GM13976 (cell line): ENCODE measurements around the gene MYO10.

Experiments used
- DNase-seq: peaks from one replicate; pipeline ENCODE4 v3.0.0; 2012; ENCODE audit warnings: low spot score
- CTCF ChIP-seq: IDR thresholded peaks from 2 replicates; pipeline ENCODE4 v1.5.1; 2012; ENCODE audit warnings: borderline replicate concordance, mild to moderate bottlenecking; ENCODE audit not compliant: insufficient read depth; ENCODE audit errors: extremely low read depth, missing control alignments, control extremely low read depth
- in situ Hi-C: fragments of 300-500 bp; cut with MboI; formaldehyde crosslinking; loops from one replicate; pipeline ENCODE4 v1.12.0; 2022; ENCODE audit warnings: low sequenced_read_pairs, mixed read lengths, inconsistent platforms; ENCODE audit not compliant: unreplicated experiment

The MYO10 gene

GRCh38 chr5:16675806-16676205 lies 260.3 kb downstream of the MYO10 start:
- no peak for DNase-seq
- in situ Hi-C loops = no loop called here
- TF ChIP-seq CTCF = no peak

DNA sequence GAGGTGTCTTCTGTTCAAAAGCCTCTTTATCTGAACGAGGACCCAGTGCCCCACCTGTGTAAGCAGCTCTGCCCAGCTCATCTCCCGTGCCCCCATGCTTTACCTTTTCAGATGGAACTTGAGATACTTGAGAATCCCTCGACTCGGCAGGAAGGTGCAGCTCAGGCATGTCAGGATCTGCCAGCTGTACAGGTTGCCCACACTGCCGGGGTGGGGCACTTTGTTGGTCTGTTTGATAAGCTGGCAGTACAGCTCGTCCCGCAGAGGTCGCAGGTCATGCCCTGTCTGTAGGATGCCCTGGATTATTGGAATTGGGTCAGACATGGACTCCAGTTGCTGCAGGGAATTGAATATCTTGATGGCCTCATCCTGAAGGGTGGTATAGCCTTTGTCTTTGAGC lies 261.3 kb downstream of the MYO10 start:
- in situ Hi-C loops = no loop called here
- no peak for TF ChIP-seq CTCF
- DNase-seq = no peak

GRCh38 chr5:16673241-16674201 lies 262.6 kb downstream of the MYO10 start:
- in situ Hi-C loops = no loop called here
- no peak for TF ChIP-seq CTCF
- no peak for DNase-seq

DNA sequence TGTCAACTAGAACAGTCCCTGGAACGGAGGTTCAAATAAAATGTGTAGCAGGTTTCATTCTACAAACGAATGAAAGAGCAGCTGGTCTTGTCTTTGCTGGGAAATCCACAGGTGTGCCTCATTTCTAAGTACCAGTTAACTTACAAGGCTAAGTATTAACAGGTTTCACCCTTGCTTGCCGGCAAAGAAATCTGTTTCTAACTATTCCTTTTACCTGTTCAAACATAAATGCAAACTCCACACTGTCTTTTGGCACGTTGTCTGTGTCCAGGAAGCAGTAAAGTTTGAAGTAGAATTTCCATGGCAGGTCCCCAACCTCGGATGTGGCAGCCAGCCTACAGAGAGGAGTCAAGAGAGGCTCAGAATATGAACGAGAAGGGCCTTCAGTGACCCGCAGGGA lies 264.9 kb downstream of the MYO10 start:
- no peak for TF ChIP-seq CTCF

DNA sequence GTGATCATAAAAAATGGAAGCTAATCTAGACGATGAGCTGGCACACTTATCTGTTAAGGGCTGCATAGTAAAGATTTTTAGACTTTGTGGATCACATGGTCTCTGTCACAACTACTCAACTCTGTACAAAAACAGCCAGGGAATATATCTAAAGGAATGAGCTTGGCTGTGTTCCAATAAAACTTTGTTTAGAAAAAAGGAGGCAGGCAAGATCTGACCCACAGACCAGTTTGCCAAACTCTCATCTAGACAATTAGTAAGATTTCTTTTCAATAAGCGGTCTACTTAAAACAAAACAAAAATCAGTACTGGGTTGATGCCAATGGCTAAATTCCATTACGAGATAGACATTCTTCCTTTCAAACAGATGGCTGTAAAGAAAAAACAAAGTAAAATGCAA lies 266.3 kb downstream of the MYO10 start:
- TF ChIP-seq CTCF = no peak
- in situ Hi-C loops = no loop called here
- DNase-seq = no peak

More for the DNA sequence above, 264.9 kb downstream of the MYO10 start:
- in situ Hi-C loops = no loop called here
- no peak for DNase-seq

- DNase-seq = no peak
- in situ Hi-C loops = no loop called here
- no peak for TF ChIP-seq CTCF
Observed at GRCh38 chr5:16668631-16669030, 267.5 kb downstream of the MYO10 start.
